HEK293 (cell line): Measurements from ENCODE around the gene FZD7.

Experiments used
- AEBP2 ChIP-seq: fragments of 450-650 bp; formaldehyde crosslinking; IDR thresholded peaks from 2 replicates; pipeline ENCODE4 v1.5.1; 2016; ENCODE audit warnings: missing biosample characterization, missing genetic modification characterization, borderline replicate concordance
- BCL11B ChIP-seq: fragments of 450-650 bp; formaldehyde crosslinking; IDR thresholded peaks from 2 replicates; pipeline ENCODE4 v1.5.1; 2016; ENCODE audit warnings: low read depth, missing biosample characterization, missing genetic modification characterization
- CTCF ChIP-seq: fragments of 450-650 bp; formaldehyde crosslinking; IDR thresholded peaks from 2 replicates; pipeline ENCODE4 v1.5.1; 2016; ENCODE audit warnings: missing biosample characterization, missing genetic modification characterization
- GLIS1 ChIP-seq: fragments of 450-650 bp; formaldehyde crosslinking; IDR thresholded peaks from 2 replicates; pipeline ENCODE4 v1.5.1; 2016; ENCODE audit warnings: missing biosample characterization, missing genetic modification characterization
- MZF1 ChIP-seq: fragments of 450-650 bp; formaldehyde crosslinking; IDR thresholded peaks from 2 replicates; pipeline ENCODE4 v1.5.1; 2017; ENCODE audit warnings: missing biosample characterization, missing genetic modification characterization, borderline replicate concordance
- REPIN1 ChIP-seq: fragments of 450-650 bp; formaldehyde crosslinking; IDR thresholded peaks from 2 replicates; pipeline ENCODE4 v1.5.1; 2017; ENCODE audit warnings: missing biosample characterization, missing genetic modification characterization, low read depth
- YY2 ChIP-seq: fragments of 450-650 bp; formaldehyde crosslinking; IDR thresholded peaks from 2 replicates; pipeline ENCODE4 v1.5.1; 2016; ENCODE audit warnings: missing biosample characterization, missing genetic modification characterization
- ZNF157 ChIP-seq: fragments of 450-650 bp; formaldehyde crosslinking; IDR thresholded peaks from 2 replicates; pipeline ENCODE4 v1.5.1; 2016; ENCODE audit warnings: missing biosample characterization, missing genetic modification characterization
- ZNF629 ChIP-seq: fragments of 450-650 bp; formaldehyde crosslinking; IDR thresholded peaks from 2 replicates; pipeline ENCODE4 v1.5.1; 2017; ENCODE audit warnings: missing biosample characterization, missing genetic modification characterization
- ZNF76 ChIP-seq: fragments of 450-650 bp; formaldehyde crosslinking; IDR thresholded peaks from 2 replicates; pipeline ENCODE4; 2016; ENCODE audit warnings: low read depth, missing biosample characterization, missing genetic modification characterization, borderline replicate concordance

- TF ChIP-seq CTCF (tag by site-specific recombination) (no peak), MZF1 (tag by site-specific recombination) (no peak), GLIS1 (tag by site-specific recombination) (no peak), REPIN1 (tag by site-specific recombination) (no peak), ZNF157 (tag by site-specific recombination) (no peak), AEBP2 (tag by site-specific recombination) (no peak), ZNF76 (tag by site-specific recombination) (no peak), YY2 (no peak), BCL11B (tag by site-specific recombination) (no peak), ZNF629 (no peak)
Observed at GRCh38 chr2:202066875-202067274, 33.2 kb downstream of the FZD7 start.
